K562 (cell line): ENCODE results near the gene UBE2M. TPM values are rescaled to one million over a fixed set of nuclear protein-coding genes. Genes with fewer than 3 reads are reported as not detected.

Experiments
- ASH1L ChIP-seq: fragments of 450-650 bp; IDR thresholded peaks from 2 replicates; pipeline ENCODE4 v1.6.1; 2018; ENCODE audit warnings: borderline replicate concordance, mild to moderate bottlenecking, low read depth; ENCODE audit not compliant: partially characterized antibody
- CTBP1 ChIP-seq: fragments of 450-650 bp; IDR thresholded peaks from 2 replicates; pipeline ENCODE4 v1.6.1; 2016; ENCODE audit warnings: borderline replicate concordance
- FOXJ3 ChIP-seq: sonication (generic); formaldehyde crosslinking; IDR thresholded peaks from 2 replicates; pipeline ENCODE4 v1.4.0; 2020; ENCODE audit warnings: mild to moderate bottlenecking, missing genetic modification reagents
- FOXP4 ChIP-seq: sonication (generic); formaldehyde crosslinking; IDR thresholded peaks from 2 replicates; pipeline ENCODE4 v1.8.0; 2022; ENCODE audit warnings: mild to moderate bottlenecking, missing genetic modification reagents, borderline replicate concordance
- HIVEP1 ChIP-seq: fragments of 250-450 bp; sonication (Bioruptor Pico); IDR thresholded peaks from 2 replicates; pipeline ENCODE4 v1.4.0; 2020; ENCODE audit warnings: mild to moderate bottlenecking
- MAFK ChIP-seq: IDR thresholded peaks from 2 replicates; pipeline ENCODE4 v1.6.1; 2011; ENCODE audit warnings: low read length, improper control_type of control experiment
- MAX ChIP-seq: sonication (generic); formaldehyde crosslinking; IDR thresholded peaks from 2 replicates; pipeline ENCODE4 v1.9.0; 2022; ENCODE audit warnings: mild to moderate bottlenecking, missing genetic modification reagents
- NKRF ChIP-seq: fragments of 450-650 bp; IDR thresholded peaks from 2 replicates; pipeline ENCODE4 v1.6.1; 2016; ENCODE audit warnings: borderline replicate concordance
- PHB ChIP-seq: fragments of 250-450 bp; sonication (Bioruptor Pico); IDR thresholded peaks from 2 replicates; pipeline ENCODE4 v1.5.0; 2021
- PKNOX1 ChIP-seq: fragments of 450-650 bp; IDR thresholded peaks from 2 replicates; pipeline ENCODE4 v1.6.1; 2016
- SMAD2 ChIP-seq: fragments of 150-350 bp; IDR thresholded peaks from 2 replicates; pipeline ENCODE4 v1.6.1; 2014; ENCODE audit warnings: low read depth, mild to moderate bottlenecking, low read length
- SMAD4 ChIP-seq: fragments of 250-450 bp; sonication (Bioruptor Pico); conservative IDR thresholded peaks from 2 replicates; pipeline ENCODE4 v1.8.0; 2021; ENCODE audit warnings: inconsistent platforms, mild to moderate bottlenecking, moderate library complexity
- TCF15 ChIP-seq: fragments of 250-450 bp; sonication (Bioruptor Pico); IDR thresholded peaks from 2 replicates; pipeline ENCODE4 v1.8.0; 2022; ENCODE audit warnings: moderate library complexity, mild to moderate bottlenecking, inconsistent platforms
- TSHZ1 ChIP-seq: fragments of 250-450 bp; sonication (Bioruptor Pico); IDR thresholded peaks from 2 replicates; pipeline ENCODE4 v1.4.0; 2020; ENCODE audit warnings: mild to moderate bottlenecking, moderate library complexity
- ZNF277 ChIP-seq: fragments of 250-450 bp; sonication (Bioruptor Pico); IDR thresholded peaks from 2 replicates; pipeline ENCODE4 v1.8.0; 2022; ENCODE audit warnings: inconsistent platforms, mild to moderate bottlenecking, moderate library complexity, borderline replicate concordance
- ZNF583 ChIP-seq: fragments of 250-450 bp; sonication (Bioruptor Pico); IDR thresholded peaks from 2 replicates; pipeline ENCODE4 v1.4.0; 2020
- polyA plus RNA-seq, 8 experiments: library from polyadenylated mRNA; depleted of rRNA in 4 of 8; stranded (reverse) in 5 of 8; unstranded in 3 of 8; fragments of >200 nt; fragmentation: Nextera tagmentation in 2 of 8; fragmentation: Illumina TruSeq in 1 of 8; extraction: Ambion mirVana in 2 of 8; extraction: Trizol in 1 of 8; gene quantifications; 2 replicates each; pipeline versions ENCODE4 v1.2.1 to v1.2.3, GENCODE V29; 2011 to 2014; ENCODE audit warnings: inconsistent platforms in 1 of 8, missing spikeins in 1 of 8
- total RNA-seq, 7 experiments: library from RNA; depleted of rRNA in 6 of 7; stranded (reverse); fragments of >200 nt in 6 of 7; fragmentation: Illumina TruSeq in 2 of 7; extraction: Trizol in 2 of 7; gene quantifications; 2 replicates each; pipeline versions ENCODE4 v1.2.1 to v1.2.3, GENCODE V29; 2011 to 2021; ENCODE audit warnings: low replicate concordance in 1 of 7

The UBE2M gene
- total and polyA plus RNA-seq, 9 of the 15 experiments (the other 6 are each of a cell fraction or from before 2014, with no cell fraction given), result 0.92 to 163 (median 85.7) TPM

GRCh38 chr19:58559275-58560006, 1.0 kb upstream of the UBE2M start (continued):
- TF ChIP-seq FOXP4, result peak; percentile 82; the same call in 1 of the 2 replicates
- TF ChIP-seq TCF15 (CRISPR knock-in tag), result no peak
- no peak for TF ChIP-seq HIVEP1
- TF ChIP-seq ZNF583 (CRISPR knock-in tag), result no peak
- no peak for TF ChIP-seq PHB (CRISPR knock-in tag)
- peak; percentile 88 for TF ChIP-seq MAX (CRISPR knock-in tag)
- peak; percentile 67 for TF ChIP-seq PKNOX1
- no peak for TF ChIP-seq ZNF277
- TF ChIP-seq FOXJ3, result no peak
- no peak for TF ChIP-seq MAFK
- TF ChIP-seq TSHZ1 (CRISPR knock-in tag), result no peak
- 0 out of 2 replicates have a peak, but pooled peaks have one; percentile 52 for TF ChIP-seq SMAD4
- TF ChIP-seq ASH1L, result no peak
- TF ChIP-seq SMAD2, result no peak
- peak; percentile 77; the same call in 1 of the 2 replicates for TF ChIP-seq NKRF
- 0 out of 2 replicates have a peak, but pooled peaks have one; percentile 33 for TF ChIP-seq CTBP1
